Measurements from ENCODE around the gene MAN1C1. TPM values are rescaled to one million over a fixed set of nuclear protein-coding genes. Genes with fewer than 3 reads are reported as not detected.

The MAN1C1 gene
- total RNA-seq, 4 donors from 2014 or later, result 14.6 to 25.1 (median 17.5) TPM

DNA sequence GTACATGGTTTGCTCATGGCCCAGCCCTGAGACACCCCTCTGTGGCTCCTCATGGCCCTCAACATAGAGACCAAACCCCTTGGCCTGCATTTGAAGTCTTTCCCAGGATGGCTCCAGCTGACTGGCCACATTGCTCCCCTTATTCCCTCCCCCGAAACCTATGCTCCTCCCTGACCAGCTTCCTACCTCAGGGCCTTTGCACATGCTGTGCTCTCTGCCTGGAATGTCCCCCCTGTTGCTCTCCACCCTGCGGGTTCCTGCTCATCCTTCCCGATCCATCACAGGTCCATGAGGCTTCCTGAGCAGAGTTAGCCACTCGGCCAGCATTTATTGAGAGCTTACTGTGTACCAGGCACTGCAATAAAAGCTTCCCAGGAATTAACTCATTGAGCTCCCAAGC, 112.5 kb downstream of the MAN1C1 start:
- no peaks in the 10 kb centered on the region for H3K27me3 ChIP-seq
- no peaks in the 10 kb centered on the region for H3K36me3 ChIP-seq
- 95 to 99% methylated on average over 4 of the region's 4 CpGs for WGBS, 2 donors
- H3K4me3 ChIP-seq, result no peak overlapping the region
- TF ChIP-seq, protein P1, sequence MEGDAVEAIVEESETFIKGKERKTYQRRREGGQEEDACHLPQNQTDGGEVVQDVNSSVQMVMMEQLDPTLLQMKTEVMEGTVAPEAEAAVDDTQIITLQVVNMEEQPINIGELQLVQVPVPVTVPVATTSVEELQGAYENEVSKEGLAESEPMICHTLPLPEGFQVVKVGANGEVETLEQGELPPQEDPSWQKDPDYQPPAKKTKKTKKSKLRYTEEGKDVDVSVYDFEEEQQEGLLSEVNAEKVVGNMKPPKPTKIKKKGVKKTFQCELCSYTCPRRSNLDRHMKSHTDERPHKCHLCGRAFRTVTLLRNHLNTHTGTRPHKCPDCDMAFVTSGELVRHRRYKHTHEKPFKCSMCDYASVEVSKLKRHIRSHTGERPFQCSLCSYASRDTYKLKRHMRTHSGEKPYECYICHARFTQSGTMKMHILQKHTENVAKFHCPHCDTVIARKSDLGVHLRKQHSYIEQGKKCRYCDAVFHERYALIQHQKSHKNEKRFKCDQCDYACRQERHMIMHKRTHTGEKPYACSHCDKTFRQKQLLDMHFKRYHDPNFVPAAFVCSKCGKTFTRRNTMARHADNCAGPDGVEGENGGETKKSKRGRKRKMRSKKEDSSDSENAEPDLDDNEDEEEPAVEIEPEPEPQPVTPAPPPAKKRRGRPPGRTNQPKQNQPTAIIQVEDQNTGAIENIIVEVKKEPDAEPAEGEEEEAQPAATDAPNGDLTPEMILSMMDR (IDR thresholded peaks at IDR 0.05), result no peak
- TF ChIP-seq EP300 (IDR thresholded peaks at IDR 0.05), result no peak
- no peak for TF ChIP-seq POLR2A (IDR thresholded peaks at IDR 0.05)
- no peaks in the 10 kb centered on the region for H3K9me3 ChIP-seq
- peaks cover 0 to 35% (median 6%) of the 10 kb centered on the region in 4 donors for H3K4me1 ChIP-seq
- DNase-seq (ENCODE audit: low spot score in 2 of 2), result no peak
- no peak overlapping the region for H3K27ac ChIP-seq

DNA sequence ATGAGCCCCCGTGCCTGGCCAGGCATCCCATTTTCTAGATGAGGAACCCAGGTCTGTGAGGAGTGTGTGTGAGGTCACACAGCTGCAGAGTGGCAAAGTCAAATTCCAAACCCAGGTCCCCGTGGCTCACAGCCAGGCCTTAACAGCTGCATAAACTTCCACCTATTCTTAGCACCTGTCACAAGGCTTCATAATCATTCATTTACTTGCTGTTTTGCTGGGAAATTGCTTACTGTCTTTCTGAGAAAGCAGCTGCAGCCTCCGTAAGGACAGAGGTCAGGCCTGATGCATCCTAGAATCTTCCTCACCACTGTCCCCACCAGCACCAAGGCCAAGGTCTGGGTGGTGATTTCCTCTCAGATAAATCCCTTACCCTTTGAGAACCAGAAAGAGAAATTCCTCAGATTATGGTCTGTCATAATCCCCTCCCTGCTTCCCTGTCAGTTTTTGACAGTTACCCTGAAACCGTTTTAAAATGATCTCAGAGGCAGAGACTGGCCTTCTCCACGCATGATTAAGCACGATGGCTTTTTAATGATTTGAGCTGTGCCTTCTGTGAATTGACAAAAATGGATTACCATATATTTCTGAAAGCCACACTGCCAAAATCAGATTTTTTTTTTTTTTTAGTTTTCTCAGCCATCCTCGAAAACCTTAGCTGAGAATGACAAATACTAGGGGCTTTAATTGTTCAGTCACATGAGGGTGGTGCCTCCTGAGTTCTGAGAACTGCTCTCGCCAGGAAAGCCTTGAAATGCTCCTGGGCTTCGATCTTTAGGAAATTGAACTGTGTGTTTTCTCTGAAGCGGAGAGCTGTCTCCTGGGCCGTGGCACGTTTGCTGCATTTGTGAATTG, 113.4 kb downstream of the MAN1C1 start:
- peak overlapping the region in 1 of 4 donors; percentile 25 for H3K27ac ChIP-seq
- no peaks in the 10 kb centered on the region for H3K9me3 ChIP-seq
- H3K4me1 ChIP-seq, result peaks cover 0 to 39% (median 6%) of the 10 kb centered on the region in 4 donors
- DNase-seq (ENCODE audit: low spot score in 2 of 2), result no peak
- no peaks in the 10 kb centered on the region for H3K27me3 ChIP-seq
- TF ChIP-seq, protein P1 (IDR thresholded peaks at IDR 0.05), result no peak
- no peak for TF ChIP-seq POLR2A (IDR thresholded peaks at IDR 0.05)
- no peak for TF ChIP-seq EP300 (IDR thresholded peaks at IDR 0.05)
- WGBS, 2 donors, result 66 to 76% methylated on average over 12 of the region's 12 CpGs
- no peak overlapping the region for H3K4me3 ChIP-seq
- no peaks in the 10 kb centered on the region for H3K36me3 ChIP-seq

DNA sequence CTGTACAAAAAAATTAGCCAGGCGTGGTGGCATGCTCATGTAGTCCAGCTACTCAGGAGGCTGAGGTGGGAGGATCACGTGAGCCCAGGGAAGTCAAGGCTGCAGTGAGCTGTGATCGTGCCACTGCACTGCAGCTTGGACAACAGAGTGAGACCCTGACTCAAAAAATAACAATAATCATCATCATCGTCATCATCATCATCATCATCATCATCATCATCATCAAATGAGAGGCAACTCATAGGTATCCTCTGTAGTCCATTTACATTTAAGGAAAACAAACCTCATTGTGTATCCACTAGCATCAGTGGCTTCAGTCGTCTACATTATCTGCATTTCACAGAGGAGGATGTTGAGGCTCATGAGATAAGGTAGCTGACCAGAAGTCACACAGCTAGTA, 114.6 kb downstream of the MAN1C1 start:
- Histone ChIP-seq H3K4me3 (no peak overlapping the region), H3K36me3 (no peaks in the 10 kb centered on the region), H3K9me3 (no peaks in the 10 kb centered on the region), H3K27me3 (no peaks in the 10 kb centered on the region), H3K27ac (no peak overlapping the region), H3K4me1 (peaks cover 0 to 46% (median 6%) of the 10 kb centered on the region in 4 donors)
- TF ChIP-seq, protein P1 (IDR thresholded peaks at IDR 0.05), result no peak
- TF ChIP-seq EP300 (IDR thresholded peaks at IDR 0.05) (no peak), POLR2A (IDR thresholded peaks at IDR 0.05) (no peak)
- 88 to 96% methylated on average over 5 of the region's 5 CpGs for WGBS, 2 donors
- DNase-seq (ENCODE audit: low spot score in 2 of 2), result no peak

DNA sequence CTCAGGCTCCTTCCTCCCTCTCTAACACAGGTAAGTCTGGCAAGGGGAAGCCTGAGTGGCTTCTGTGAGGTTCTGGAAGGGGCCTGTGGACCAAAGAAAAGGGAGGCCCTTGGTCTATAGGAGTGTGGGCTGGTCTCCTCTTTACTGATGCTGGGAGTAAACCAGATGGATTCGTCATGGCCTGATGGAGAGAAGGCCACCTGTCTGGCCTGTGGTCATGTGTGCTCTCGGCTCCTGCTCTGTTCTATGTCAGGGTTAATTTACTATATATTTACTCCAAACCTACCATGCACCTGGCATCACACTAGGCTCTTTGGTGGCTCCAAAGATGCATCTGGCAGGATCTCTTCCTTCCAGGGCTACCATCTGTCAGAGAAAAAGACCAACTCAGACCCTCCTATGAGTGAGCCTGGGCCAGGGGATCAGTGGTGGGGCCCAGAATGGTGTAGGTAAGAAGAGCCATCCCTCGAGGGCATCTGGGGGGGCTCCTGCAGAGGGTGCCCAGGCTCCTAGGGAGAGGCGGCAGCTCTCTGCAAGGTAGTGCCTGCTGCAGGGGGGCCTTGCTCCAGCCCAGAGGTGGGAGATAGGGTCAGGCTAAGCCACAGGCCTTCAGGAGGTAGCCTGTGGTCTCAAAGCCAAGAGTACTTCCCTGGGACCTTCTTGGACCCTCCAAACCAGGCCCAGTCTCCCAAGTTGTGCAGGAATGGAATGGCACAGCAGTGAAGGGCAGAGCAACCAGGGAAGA, 115.2 kb downstream of the MAN1C1 start:
- H3K9me3 ChIP-seq, result no peaks in the 10 kb centered on the region
- no peak overlapping the region for H3K27ac ChIP-seq
- no peak for DNase-seq (ENCODE audit: low spot score in 2 of 2)
- TF ChIP-seq EP300 (IDR thresholded peaks at IDR 0.05) (no peak), POLR2A (IDR thresholded peaks at IDR 0.05) (no peak)
- TF ChIP-seq, protein P1 (IDR thresholded peaks at IDR 0.05), result no peak
- no peak overlapping the region for H3K4me3 ChIP-seq
- H3K27me3 ChIP-seq, result no peaks in the 10 kb centered on the region
- peaks cover 0 to 52% (median 6%) of the 10 kb centered on the region in 4 donors for H3K4me1 ChIP-seq
- 95 to 96% methylated on average over 3 to 4 of the region's 4 CpGs for WGBS, 2 donors
- H3K36me3 ChIP-seq, result no peaks in the 10 kb centered on the region

DNA sequence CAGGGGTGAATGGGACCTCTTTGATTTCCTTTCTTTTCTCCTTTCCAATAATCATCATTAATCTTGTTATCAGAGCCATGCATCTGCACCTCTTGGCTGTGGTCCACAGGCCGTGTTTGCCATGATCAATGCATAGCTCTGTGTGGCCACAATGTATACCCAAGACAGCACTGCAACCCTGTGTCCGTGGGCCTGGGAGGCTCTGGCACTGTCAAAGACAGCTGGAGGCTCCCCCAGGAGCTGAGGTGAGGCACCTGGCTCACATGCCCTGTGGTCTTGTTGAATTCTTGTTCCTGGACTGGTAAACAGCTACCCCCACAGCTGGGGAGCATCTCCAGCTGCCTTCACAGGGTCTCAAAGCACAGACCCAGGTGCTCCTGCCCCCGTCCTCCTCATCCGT, 116.2 kb downstream of the MAN1C1 start:
- H3K4me3 ChIP-seq, result no peak overlapping the region
- no peak overlapping the region for H3K27ac ChIP-seq
- peaks cover 0 to 51% (median 5%) of the 10 kb centered on the region in 4 donors for H3K4me1 ChIP-seq
- H3K9me3 ChIP-seq, result no peaks in the 10 kb centered on the region
- 86 to 88% methylated on average over 4 of the region's 4 CpGs for WGBS, 2 donors
- H3K36me3 ChIP-seq, result no peaks in the 10 kb centered on the region
- H3K27me3 ChIP-seq, result no peaks in the 10 kb centered on the region
- TF ChIP-seq EP300 (IDR thresholded peaks at IDR 0.05), result no peak
- TF ChIP-seq POLR2A (IDR thresholded peaks at IDR 0.05), result no peak
- DNase-seq (ENCODE audit: low spot score in 2 of 2), result no peak
